ENCODE results near the gene SIGMAR1.

DNA sequence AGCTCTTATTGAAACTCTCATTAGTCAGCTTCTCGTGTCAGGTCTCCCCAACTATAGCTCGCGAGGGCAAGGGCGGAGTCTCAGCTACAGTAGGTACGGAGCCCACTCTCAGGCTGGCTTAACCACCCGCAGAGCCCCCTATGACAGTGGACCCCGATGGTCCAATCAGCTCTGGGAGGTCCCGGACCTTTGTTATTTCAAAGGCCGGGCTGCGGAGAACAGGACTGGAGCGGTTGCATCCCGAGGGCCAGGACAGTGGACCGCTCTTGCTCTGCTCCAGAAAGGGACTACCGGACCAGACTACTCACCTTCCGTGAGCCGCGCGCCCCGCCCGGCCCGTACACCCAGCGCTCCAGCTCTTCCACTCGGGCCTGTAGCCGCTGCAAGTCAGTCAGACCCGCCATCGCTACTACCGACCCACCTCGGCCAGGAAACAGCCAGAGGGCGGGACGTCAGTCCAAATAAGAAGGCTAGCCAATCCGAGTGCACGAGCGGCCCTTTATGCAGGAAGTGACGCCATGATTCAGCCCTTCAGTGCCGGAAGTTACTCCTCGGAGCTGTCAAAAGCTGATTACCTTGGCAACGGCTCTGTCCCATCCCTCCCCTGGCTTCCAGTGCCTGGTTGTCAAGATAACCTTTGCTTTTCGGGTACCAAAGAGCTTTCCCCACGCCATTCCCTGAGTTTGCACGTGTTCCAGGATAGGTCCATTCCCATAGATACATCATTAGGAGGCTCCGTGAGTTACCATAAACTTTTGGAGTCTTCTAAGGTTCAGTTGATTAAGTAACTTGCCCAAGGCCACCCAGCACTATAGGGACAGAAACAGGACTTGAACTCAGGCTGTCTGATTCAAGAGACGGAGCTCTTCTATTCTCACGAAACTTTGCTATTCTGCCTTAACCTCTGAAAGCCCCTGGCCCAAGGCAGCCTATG, 17.3 kb downstream of the SIGMAR1 start, which contains the start of gene DCTN3:
- TF ChIP-seq POLR2AphosphoS5 (IDR thresholded peaks at IDR 0.05; ENCODE audit: low read depth, low read length) (peak; percentile 55; the same call in 1 of the 2 replicates), POLR2A (IDR thresholded peaks at IDR 0.05; ENCODE audit: low read depth, low read length) (peak; percentile 72; the same call in 1 of the 2 replicates)
